ENCODE results near the gene SLC35F1. TPM values are rescaled to one million over a fixed set of nuclear protein-coding genes. Genes with fewer than 3 reads are reported as not detected.

Gene SLC35F1
- total RNA-seq, 4 donors from 2014 or later: 0.17 to 1.5 (median 1.3) TPM

- no peak for TF ChIP-seq CTCF (IDR thresholded peaks at IDR 0.05; ENCODE audit: low read depth)
These were observed 374.2 kb downstream of the SLC35F1 start for GRCh38 chr6:118281291-118281690.

GRCh38 chr6:118283766-118284165 lies 376.7 kb downstream of the SLC35F1 start:
- TF ChIP-seq CTCF (IDR thresholded peaks at IDR 0.05; ENCODE audit: low read depth): no peak

- TF ChIP-seq CTCF (IDR thresholded peaks at IDR 0.05; ENCODE audit: low read depth): no peak
These were observed 377.8 kb downstream of the SLC35F1 start for GRCh38 chr6:118284736-118285360.

GRCh38 chr6:118285791-118286190 lies 378.7 kb downstream of the SLC35F1 start:
- TF ChIP-seq CTCF (IDR thresholded peaks at IDR 0.05; ENCODE audit: low read depth): no peak

- TF ChIP-seq CTCF (IDR thresholded peaks at IDR 0.05; ENCODE audit: low read depth): no peak
These were observed 381.5 kb downstream of the SLC35F1 start for GRCh38 chr6:118288355-118289124.

GRCh38 chr6:118292558-118292957 lies 385.5 kb downstream of the SLC35F1 start:
- TF ChIP-seq CTCF (IDR thresholded peaks at IDR 0.05; ENCODE audit: low read depth): no peak

GRCh38 chr6:118294906-118295305 lies 387.8 kb downstream of the SLC35F1 start:
- no peak for TF ChIP-seq CTCF (IDR thresholded peaks at IDR 0.05; ENCODE audit: low read depth)
